Chondrocyte (in vitro differentiated cells): ENCODE results near the gene TPMT. TPM values are rescaled to one million over a fixed set of nuclear protein-coding genes. Genes with fewer than 3 reads are reported as not detected.
A peak's percentile ranks its signal among the peaks of the same experiment; 100 is the strongest.
"Not testable (repeated sequence)": the region's sequence is repeated elsewhere in the genome, so short reads cannot be mapped to it uniquely, and the experiment has no call there.

Experiments
- DNase-seq: peaks from one replicate; pipeline ENCODE4 v3.0.0; 2021; ENCODE audit warnings: mixed read lengths, low spot score
- H3K27ac Mint-ChIP-seq: one replicate; pipeline ENCODE4 v1.8.0; 2021; ENCODE audit warnings: mild to moderate bottlenecking, moderate library complexity, mixed read lengths; ENCODE audit not compliant: unreplicated experiment
- H3K27me3 Mint-ChIP-seq: 2 replicates; pipeline ENCODE4 v1.8.0; 2021; ENCODE audit warnings: low read depth, mixed read lengths
- H3K36me3 Mint-ChIP-seq: 2 replicates; pipeline ENCODE4 v1.8.0; 2021; ENCODE audit warnings: low read depth, mixed read lengths
- H3K4me1 Mint-ChIP-seq: 2 replicates; pipeline ENCODE4 v1.8.0; 2021; ENCODE audit warnings: low read depth, mild to moderate bottlenecking, mixed read lengths
- H3K4me3 Mint-ChIP-seq: one replicate; pipeline ENCODE4 v1.8.0; 2021; ENCODE audit warnings: mild to moderate bottlenecking, moderate library complexity, mixed read lengths; ENCODE audit not compliant: unreplicated experiment
- H3K9me3 Mint-ChIP-seq: 2 replicates; pipeline ENCODE4 v1.8.0; 2021; ENCODE audit warnings: low read depth, mixed read lengths
- CTCF ChIP-seq: fragments of 200-600 bp; sonication (generic); IDR thresholded peaks from 2 replicates; pipeline ENCODE4 v1.5.0; 2021; ENCODE audit warnings: antibody characterized with exemption, mild to moderate bottlenecking, moderate library complexity
- total RNA-seq: library from RNA; stranded (reverse); gene quantifications from 3 replicates; pipeline ENCODE4 v1.2.1, GENCODE V29; 2021

The TPMT gene
- total RNA-seq, 1 donor from 2014 or later = 6.7 TPM

- H3K4me1 Mint-ChIP-seq = peaks cover 12% of the 10 kb centered on the region
- DNase-seq = no peak
- no peak overlapping the region for H3K4me3 Mint-ChIP-seq
- H3K27ac Mint-ChIP-seq = no peak overlapping the region
- TF ChIP-seq CTCF = no peak
- no peaks in the 10 kb centered on the region for H3K27me3 Mint-ChIP-seq
- H3K9me3 Mint-ChIP-seq = no peaks in the 10 kb centered on the region
- peaks cover 15% of the 10 kb centered on the region for H3K36me3 Mint-ChIP-seq
These were observed 6.0 kb upstream of the TPMT start for GRCh38 chr6:18160911-18161310.

DNA sequence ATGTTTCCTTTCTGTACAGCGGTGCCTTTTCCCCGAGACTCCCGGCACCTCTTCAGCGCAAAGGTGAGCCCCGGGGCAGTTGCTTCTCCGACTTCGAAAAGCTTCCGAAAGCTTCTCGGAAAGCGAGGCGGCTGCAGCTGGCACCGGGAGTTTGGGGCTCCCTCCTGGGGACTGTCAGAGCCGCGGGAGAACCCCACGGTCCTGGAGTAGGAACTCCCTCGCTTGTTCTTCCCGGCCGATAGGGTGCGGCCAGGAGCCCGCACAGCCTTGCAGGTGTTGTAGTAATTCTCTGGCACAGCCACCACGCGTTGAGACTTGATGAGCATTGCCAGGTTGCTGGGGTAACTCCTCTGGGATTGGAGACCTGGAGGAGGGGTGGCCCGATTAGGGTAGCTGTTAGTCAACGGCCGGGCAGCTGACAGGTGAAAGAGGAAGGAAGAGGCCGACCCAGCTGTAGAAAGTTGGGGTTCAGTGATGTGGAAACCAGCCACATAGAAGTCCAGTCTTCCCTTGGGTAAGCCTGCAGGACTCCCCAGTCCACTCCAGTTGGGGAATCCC is 1.1 kb upstream of the TPMT start:
- no peak for DNase-seq
- no peaks in the 10 kb centered on the region for H3K9me3 Mint-ChIP-seq

GRCh38 chr6:18155150-18155863 is 430 bp upstream of the TPMT start, which contains the start of gene KDM1B:
KDM1B (plus strand) TSS chr6:18155422; CDS start chr6:18159896, 4,474 bp downstream.
- no peaks in the 10 kb centered on the region for H3K27me3 Mint-ChIP-seq
- H3K9me3 Mint-ChIP-seq = no peaks in the 10 kb centered on the region
- peaks cover 15% of the 10 kb centered on the region for H3K4me1 Mint-ChIP-seq
- no peak for TF ChIP-seq CTCF
- peak; percentile 99 for DNase-seq
- H3K36me3 Mint-ChIP-seq = peaks cover 4% of the 10 kb centered on the region
- peak within 1 kb of the TSS; percentile 98 for H3K4me3 Mint-ChIP-seq
- peak within 1 kb of the TSS; percentile 99 for H3K27ac Mint-ChIP-seq

More for the DNA sequence above, 1.1 kb upstream of the TPMT start:
- peaks cover 4% of the 10 kb centered on the region for H3K36me3 Mint-ChIP-seq
- H3K4me1 Mint-ChIP-seq = peaks cover 15% of the 10 kb centered on the region
- TF ChIP-seq CTCF = peak; percentile 65
- H3K4me3 Mint-ChIP-seq = peak overlapping the region; percentile 98
- no peaks in the 10 kb centered on the region for H3K27me3 Mint-ChIP-seq
- peak overlapping the region; percentile 22 for H3K27ac Mint-ChIP-seq

DNA sequence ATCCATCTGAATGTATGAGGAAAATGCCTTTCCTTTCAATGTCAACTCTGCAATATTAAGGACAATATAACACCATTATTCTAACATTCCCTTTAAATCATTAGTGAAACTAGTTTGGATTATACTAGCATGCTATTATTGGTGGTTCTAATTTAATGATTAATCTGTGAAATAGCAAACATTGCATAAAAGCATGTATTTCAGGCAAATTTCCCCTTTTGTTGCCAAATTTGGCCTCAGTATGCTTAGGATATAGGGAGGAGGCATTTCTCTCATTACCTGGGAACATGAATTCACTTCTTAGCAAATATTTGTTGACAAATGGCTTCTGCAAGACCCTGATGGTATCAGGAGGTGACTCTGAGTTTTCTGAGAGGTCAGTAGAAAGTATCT is 1.6 kb downstream of the TPMT start:
- Mint-ChIP-seq H3K27me3 (no peaks in the 10 kb centered on the region), H3K27ac (no peak overlapping the region), H3K36me3 (no peaks in the 10 kb centered on the region), H3K9me3 (no peaks in the 10 kb centered on the region), H3K4me1 (peaks cover 18% of the 10 kb centered on the region), H3K4me3 (no peak overlapping the region)
- no peak for TF ChIP-seq CTCF
- DNase-seq = no peak

DNA sequence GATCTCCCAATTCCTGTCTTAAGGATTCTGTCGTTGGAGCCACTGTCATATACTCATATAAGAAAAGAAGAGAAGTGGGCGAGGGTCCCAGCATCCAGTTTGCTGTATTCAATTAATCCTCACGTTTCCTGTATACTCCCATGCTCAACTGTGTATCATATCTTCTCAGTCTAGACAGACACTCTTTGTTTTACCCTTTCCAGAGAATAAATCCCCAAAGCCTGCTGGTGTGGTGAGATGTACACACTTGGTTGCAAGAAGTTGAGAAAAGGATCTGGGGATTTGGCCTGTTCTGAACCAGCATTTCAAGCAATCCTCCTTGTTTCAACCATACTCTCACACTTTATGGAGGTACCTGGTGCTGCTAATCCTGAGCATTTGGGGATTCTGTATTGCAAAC is 3.1 kb downstream of the TPMT start:
- Mint-ChIP-seq H3K4me3 (no peak overlapping the region), H3K27ac (no peak overlapping the region), H3K9me3 (no peaks in the 10 kb centered on the region), H3K4me1 (peaks cover 20% of the 10 kb centered on the region), H3K27me3 (no peaks in the 10 kb centered on the region), H3K36me3 (no peaks in the 10 kb centered on the region)
- no peak for DNase-seq
- TF ChIP-seq CTCF = no peak

DNA sequence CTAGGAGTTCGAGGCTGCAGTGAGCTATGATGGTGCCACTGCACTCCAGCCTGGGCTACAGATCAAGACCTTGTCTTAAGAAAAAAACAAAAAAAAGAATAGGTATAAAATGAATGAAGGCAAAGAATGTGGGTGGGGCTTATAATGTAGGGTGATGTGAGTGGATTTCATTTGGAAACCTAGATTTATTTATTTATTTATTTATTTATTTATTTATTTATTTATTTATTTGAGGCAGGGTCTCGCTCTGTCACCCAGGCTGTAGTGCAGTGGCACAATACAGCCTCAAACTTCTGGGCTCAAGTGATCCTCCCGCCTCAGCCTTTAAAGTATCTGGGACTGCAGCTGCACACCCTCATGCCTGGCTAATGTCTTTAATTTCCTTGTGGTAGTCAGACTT is 3.5 kb downstream of the TPMT start:
- not testable (repeated sequence) for DNase-seq, H3K4me3 Mint-ChIP-seq, H3K36me3 Mint-ChIP-seq, H3K9me3 Mint-ChIP-seq, H3K27ac Mint-ChIP-seq, H3K27me3 Mint-ChIP-seq
- peaks cover 20% of the 10 kb centered on the region for H3K4me1 Mint-ChIP-seq
